ENCODE measurements around the gene CSMD2. TPM values are rescaled to one million over a fixed set of nuclear protein-coding genes. Genes with fewer than 3 reads are reported as not detected.

Gene CSMD2
- total RNA-seq, 1 donor from 2014 or later: 2.1 TPM

DNA sequence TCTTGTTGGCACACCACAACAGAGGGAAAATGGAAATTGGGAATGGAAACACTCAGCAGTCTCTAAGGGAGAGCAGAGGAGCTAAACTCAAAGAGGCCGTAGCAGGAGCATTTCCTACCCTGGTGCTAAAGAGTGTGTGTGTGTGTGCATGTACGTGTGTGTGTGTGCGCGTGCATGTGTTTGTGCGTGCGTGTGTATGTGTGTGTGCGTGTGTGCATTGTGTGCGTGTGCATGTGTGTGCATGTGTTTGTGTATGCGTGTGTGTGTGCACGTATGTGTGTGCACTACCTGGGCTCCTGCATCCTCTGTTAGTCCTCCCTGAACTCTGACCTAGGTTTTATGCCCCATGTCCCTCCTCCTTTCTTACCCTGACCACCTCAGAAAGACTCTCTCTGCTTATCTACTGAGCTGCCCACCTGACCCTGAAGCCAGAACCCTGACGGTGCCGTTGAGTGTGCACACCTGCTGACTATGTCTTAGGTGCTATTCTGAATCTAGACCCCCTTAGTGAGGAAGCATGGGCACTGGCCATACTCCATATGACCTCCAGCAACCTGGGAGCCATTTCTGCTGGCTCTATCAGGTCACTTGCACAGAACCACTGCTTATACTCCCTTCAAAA lies 458.3 kb downstream of the CSMD2 start:
- Mint-ChIP-seq H3K27me3 (ENCODE audit: unreplicated experiment) (peaks cover 2% of the 10 kb centered on the region), H3K4me3 (ENCODE audit: unreplicated experiment) (no peak overlapping the region), H3K27ac (ENCODE audit: unreplicated experiment) (no peak overlapping the region), H3K4me1 (ENCODE audit: unreplicated experiment) (no peaks in the 10 kb centered on the region), H3K36me3 (ENCODE audit: low read depth, unreplicated experiment) (no peaks in the 10 kb centered on the region), H3K9me3 (ENCODE audit: unreplicated experiment) (no peaks in the 10 kb centered on the region)
- TF ChIP-seq, protein P1, sequence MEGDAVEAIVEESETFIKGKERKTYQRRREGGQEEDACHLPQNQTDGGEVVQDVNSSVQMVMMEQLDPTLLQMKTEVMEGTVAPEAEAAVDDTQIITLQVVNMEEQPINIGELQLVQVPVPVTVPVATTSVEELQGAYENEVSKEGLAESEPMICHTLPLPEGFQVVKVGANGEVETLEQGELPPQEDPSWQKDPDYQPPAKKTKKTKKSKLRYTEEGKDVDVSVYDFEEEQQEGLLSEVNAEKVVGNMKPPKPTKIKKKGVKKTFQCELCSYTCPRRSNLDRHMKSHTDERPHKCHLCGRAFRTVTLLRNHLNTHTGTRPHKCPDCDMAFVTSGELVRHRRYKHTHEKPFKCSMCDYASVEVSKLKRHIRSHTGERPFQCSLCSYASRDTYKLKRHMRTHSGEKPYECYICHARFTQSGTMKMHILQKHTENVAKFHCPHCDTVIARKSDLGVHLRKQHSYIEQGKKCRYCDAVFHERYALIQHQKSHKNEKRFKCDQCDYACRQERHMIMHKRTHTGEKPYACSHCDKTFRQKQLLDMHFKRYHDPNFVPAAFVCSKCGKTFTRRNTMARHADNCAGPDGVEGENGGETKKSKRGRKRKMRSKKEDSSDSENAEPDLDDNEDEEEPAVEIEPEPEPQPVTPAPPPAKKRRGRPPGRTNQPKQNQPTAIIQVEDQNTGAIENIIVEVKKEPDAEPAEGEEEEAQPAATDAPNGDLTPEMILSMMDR (IDR thresholded peaks at IDR 0.05; ENCODE audit: unreplicated experiment): no peak
- no peak for DNase-seq (ENCODE audit: low spot score)

- no peaks in the 10 kb centered on the region for H3K36me3 Mint-ChIP-seq (ENCODE audit: low read depth, unreplicated experiment)
- H3K27ac Mint-ChIP-seq (ENCODE audit: unreplicated experiment): no peak overlapping the region
- H3K27me3 Mint-ChIP-seq (ENCODE audit: unreplicated experiment): peaks cover 2% of the 10 kb centered on the region
- no peak overlapping the region for H3K4me3 Mint-ChIP-seq (ENCODE audit: unreplicated experiment)
- H3K4me1 Mint-ChIP-seq (ENCODE audit: unreplicated experiment): no peaks in the 10 kb centered on the region
- TF ChIP-seq, protein P1 (IDR thresholded peaks at IDR 0.05; ENCODE audit: unreplicated experiment): no peak
- no peaks in the 10 kb centered on the region for H3K9me3 Mint-ChIP-seq (ENCODE audit: unreplicated experiment)
- no peak for DNase-seq (ENCODE audit: low spot score)
These were observed 461.6 kb downstream of the CSMD2 start for GRCh38 chr1:33703464-33703863.

- no peaks in the 10 kb centered on the region for H3K27me3 Mint-ChIP-seq (ENCODE audit: unreplicated experiment)
- H3K36me3 Mint-ChIP-seq (ENCODE audit: low read depth, unreplicated experiment): no peaks in the 10 kb centered on the region
- H3K27ac Mint-ChIP-seq (ENCODE audit: unreplicated experiment): no peak overlapping the region
- TF ChIP-seq, protein P1 (IDR thresholded peaks at IDR 0.05; ENCODE audit: unreplicated experiment): no peak
- H3K4me3 Mint-ChIP-seq (ENCODE audit: unreplicated experiment): no peak overlapping the region
- no peaks in the 10 kb centered on the region for H3K4me1 Mint-ChIP-seq (ENCODE audit: unreplicated experiment)
- no peak for DNase-seq (ENCODE audit: low spot score)
- no peaks in the 10 kb centered on the region for H3K9me3 Mint-ChIP-seq (ENCODE audit: unreplicated experiment)
These were observed 466.5 kb downstream of the CSMD2 start for GRCh38 chr1:33698361-33699035.

GRCh38 chr1:33697816-33698215 lies 467.2 kb downstream of the CSMD2 start:
- Mint-ChIP-seq H3K4me3 (ENCODE audit: unreplicated experiment) (no peak overlapping the region), H3K36me3 (ENCODE audit: low read depth, unreplicated experiment) (no peaks in the 10 kb centered on the region), H3K9me3 (ENCODE audit: unreplicated experiment) (no peaks in the 10 kb centered on the region), H3K27ac (ENCODE audit: unreplicated experiment) (no peak overlapping the region), H3K27me3 (ENCODE audit: unreplicated experiment) (no peaks in the 10 kb centered on the region), H3K4me1 (ENCODE audit: unreplicated experiment) (no peaks in the 10 kb centered on the region)
- no peak for DNase-seq (ENCODE audit: low spot score)
- TF ChIP-seq, protein P1 (IDR thresholded peaks at IDR 0.05; ENCODE audit: unreplicated experiment): no peak

GRCh38 chr1:33696962-33697361 lies 468.1 kb downstream of the CSMD2 start:
- DNase-seq (ENCODE audit: low spot score): no peak
- Mint-ChIP-seq H3K27ac (ENCODE audit: unreplicated experiment) (no peak overlapping the region), H3K36me3 (ENCODE audit: low read depth, unreplicated experiment) (no peaks in the 10 kb centered on the region), H3K4me3 (ENCODE audit: unreplicated experiment) (no peak overlapping the region), H3K9me3 (ENCODE audit: unreplicated experiment) (no peaks in the 10 kb centered on the region), H3K4me1 (ENCODE audit: unreplicated experiment) (no peaks in the 10 kb centered on the region), H3K27me3 (ENCODE audit: unreplicated experiment) (no peaks in the 10 kb centered on the region)
- TF ChIP-seq, protein P1 (IDR thresholded peaks at IDR 0.05; ENCODE audit: unreplicated experiment): no peak

Measured in endothelial cell (in vitro differentiated cells).